Natural killer cell (primary cell): ENCODE measurements around the gene MOCOS. TPM values are rescaled to one million over a fixed set of nuclear protein-coding genes. Genes with fewer than 3 reads are reported as not detected.

Experiments used
- ATAC-seq, 3 donors: fragments of 150-1000 bp in 2 of 3; fragments of 200-7000 bp in 1 of 3; cut with Tn5 transposase; 1 replicate in 1 of 3; 2 replicates in 2 of 3; pipeline ENCODE4 v1.10.0; 2021; ENCODE audit warnings: mild to moderate bottlenecking in 2 of 3, moderate library complexity in 2 of 3
- DNase-seq, 2 donors: peaks; one replicate each; pipeline versions ENCODE4 v3.0.0 to v3.0.0-alpha.2; 2013 to 2021; ENCODE audit warnings: mixed read lengths in 1 of 2
- H3K27ac ChIP-seq: one replicate; pipeline ENCODE4 v1.5.1; 2013; ENCODE audit warnings: mild to moderate bottlenecking, low read length
- H3K27me3 ChIP-seq: one replicate; pipeline ENCODE4 v1.6.1; 2013; ENCODE audit warnings: low read length; ENCODE audit not compliant: control insufficient read depth, insufficient read depth
- H3K36me3 ChIP-seq: one replicate; pipeline ENCODE4 v1.6.1; 2013; ENCODE audit warnings: low read length; ENCODE audit not compliant: control insufficient read depth, insufficient read depth
- H3K4me1 ChIP-seq: one replicate; pipeline ENCODE4 v1.6.1; 2013; ENCODE audit warnings: low read length; ENCODE audit not compliant: control insufficient read depth, insufficient read depth
- H3K4me3 ChIP-seq: one replicate; pipeline ENCODE4 v1.5.1; 2013; ENCODE audit warnings: low read length
- H3K9me3 ChIP-seq: one replicate; pipeline ENCODE4 v1.6.1; 2013; ENCODE audit warnings: low read length; ENCODE audit not compliant: control insufficient read depth, insufficient read depth
- H3K27ac Mint-ChIP-seq, 2 donors: one replicate each; pipeline ENCODE4 v1.8.0; 2022; ENCODE audit warnings: mild to moderate bottlenecking in 2 of 2, mixed read lengths in 2 of 2, moderate library complexity in 1 of 2
- H3K27me3 Mint-ChIP-seq, 2 donors: one replicate each; pipeline ENCODE4 v1.8.0; 2022; ENCODE audit warnings: low read depth in 2 of 2, mixed read lengths in 2 of 2
- H3K36me3 Mint-ChIP-seq: one replicate; pipeline ENCODE4 v1.8.0; 2022; ENCODE audit warnings: mixed read lengths
- H3K4me1 Mint-ChIP-seq, 2 donors: one replicate each; pipeline ENCODE4 v1.8.0; 2022; ENCODE audit warnings: mixed read lengths in 2 of 2
- H3K4me3 Mint-ChIP-seq: one replicate; pipeline ENCODE4 v1.8.0; 2022; ENCODE audit warnings: mild to moderate bottlenecking, moderate library complexity, mixed read lengths
- H3K9me3 Mint-ChIP-seq, 2 donors: one replicate each; pipeline ENCODE4 v1.8.0; 2022; ENCODE audit warnings: mixed read lengths in 2 of 2
- CTCF ChIP-seq: fragments of 200-600 bp; IDR thresholded peaks from one replicate; pipeline ENCODE4 v1.8.0; 2022; ENCODE audit warnings: antibody characterized with exemption
- WGBS: methylation state at CpG from one replicate; pipeline ENCODE4 v1.1.7; 2013; ENCODE audit warnings: missing lambda C conversion rate; ENCODE audit not compliant: insufficient coverage; 5-methylcytosine and 5-hydroxymethylcytosine counted together
- intact Hi-C: fragments of 100-400 bp; cut with micrococcal nuclease; formaldehyde crosslinking; loops from one replicate; pipeline ENCODE4 v1.14.2; 2022
- total RNA-seq, 4 donors: library from RNA; stranded (reverse); fragments of 120-200 nt in 1 of 4; gene quantifications; one replicate each; pipeline versions ENCODE4 v1.2.3 to v1.2.4, GENCODE V29; 2013 to 2022

The MOCOS gene
- total RNA-seq, 3 donors from 2014 or later (not counting 1 experiment from before 2014, with no cell fraction given): 0.10 to 0.24 (median 0.16) TPM

- Mint-ChIP-seq H3K27ac (no peak overlapping the region), H3K36me3 (no peaks in the 10 kb centered on the region)
- 92% methylated on average over 13 of the region's 13 CpGs for WGBS
These were observed 25.2 kb downstream of the MOCOS start for GRCh38 chr18:36212301-36213171.

GRCh38 chr18:36214811-36215210, 27.5 kb downstream of the MOCOS start:
- no peaks in the 10 kb centered on the region for H3K36me3 Mint-ChIP-seq
- no peaks in the 10 kb centered on the region for H3K4me1 Mint-ChIP-seq
- no peak overlapping the region for H3K27ac Mint-ChIP-seq
- H3K9me3 ChIP-seq: no peaks in the 10 kb centered on the region
- no peak for TF ChIP-seq CTCF
- intact Hi-C loops: no loop called here
- H3K4me3 ChIP-seq: no peak overlapping the region
- peaks cover 0 to 8% of the 10 kb centered on the region in 2 donors for H3K27me3 Mint-ChIP-seq
- H3K27me3 ChIP-seq: no peaks in the 10 kb centered on the region
- DNase-seq: no peak
- no peaks in the 10 kb centered on the region for H3K4me1 ChIP-seq
- no peaks in the 10 kb centered on the region for H3K36me3 ChIP-seq
- 84% methylated on average over 8 of the region's 8 CpGs for WGBS
- no peaks in the 10 kb centered on the region for H3K9me3 Mint-ChIP-seq
- ATAC-seq: no peak
- H3K27ac ChIP-seq: no peak overlapping the region
- H3K4me3 Mint-ChIP-seq: no peak overlapping the region

More at GRCh38 chr18:36212301-36213171, 25.2 kb downstream of the MOCOS start:
- H3K9me3 Mint-ChIP-seq: no peaks in the 10 kb centered on the region
- H3K36me3 ChIP-seq: no peaks in the 10 kb centered on the region
- H3K9me3 ChIP-seq: no peaks in the 10 kb centered on the region
- intact Hi-C loops: no loop called here
- H3K27me3 Mint-ChIP-seq: peaks cover 0 to 20% of the 10 kb centered on the region in 2 donors
- H3K27ac ChIP-seq: no peak overlapping the region
- H3K4me3 Mint-ChIP-seq: no peak overlapping the region
- H3K4me3 ChIP-seq: no peak overlapping the region
- no peaks in the 10 kb centered on the region for H3K27me3 ChIP-seq
- ATAC-seq (no peak), DNase-seq (no peak)
- no peaks in the 10 kb centered on the region for H3K4me1 ChIP-seq
- H3K4me1 Mint-ChIP-seq: no peaks in the 10 kb centered on the region
- no peak for TF ChIP-seq CTCF

GRCh38 chr18:36215577-36215976, 28.3 kb downstream of the MOCOS start:
- H3K4me1 ChIP-seq: no peaks in the 10 kb centered on the region
- TF ChIP-seq CTCF: no peak
- H3K4me3 Mint-ChIP-seq: no peak overlapping the region
- H3K27me3 Mint-ChIP-seq: peaks cover 0 to 8% of the 10 kb centered on the region in 2 donors
- H3K9me3 ChIP-seq: no peaks in the 10 kb centered on the region
- no peak overlapping the region for H3K27ac Mint-ChIP-seq
- H3K4me3 ChIP-seq: no peak overlapping the region
- no peaks in the 10 kb centered on the region for H3K9me3 Mint-ChIP-seq
- no peaks in the 10 kb centered on the region for H3K4me1 Mint-ChIP-seq
- no peaks in the 10 kb centered on the region for H3K27me3 ChIP-seq
- 87% methylated on average over 9 of the region's 9 CpGs for WGBS
- no peak for ATAC-seq
- intact Hi-C loops: no loop called here
- no peaks in the 10 kb centered on the region for H3K36me3 Mint-ChIP-seq
- no peaks in the 10 kb centered on the region for H3K36me3 ChIP-seq
- no peak overlapping the region for H3K27ac ChIP-seq
- DNase-seq: no peak
